ENCODE results near the gene QRICH1. TPM values are rescaled to one million over a fixed set of nuclear protein-coding genes. Genes with fewer than 3 reads are reported as not detected.

Gene QRICH1
- total RNA-seq, 4 donors from 2014 or later, result 85.8 to 187 (median 115) TPM

Other genes starting within 250 kb of the QRICH1 start
- gene PRKAR2A, start 246.2 kb downstream of the QRICH1 start, total RNA-seq, result 10 to 100 TPM; 24.9 to 34.5 (median 29.5) TPM
- 10 to 100 TPM; 11.3 to 23.7 (median 17.9) TPM for gene SLC25A20, start 195.2 kb downstream of the QRICH1 start, total RNA-seq
- gene ARIH2, start 175.2 kb downstream of the QRICH1 start, total RNA-seq, result 100 to 1,000 TPM in 1 of 4 donors, 10 to 100 TPM in 3; 57.9 to 148 (median 61.8) TPM
- gene P4HTM, start 103.8 kb downstream of the QRICH1 start, total RNA-seq, result 10 to 100 TPM; 18.5 to 57.2 (median 27.9) TPM
- 100 to 1,000 TPM in 1 of 4 donors, 10 to 100 TPM in 3; 49.1 to 105 (median 55.5) TPM for gene WDR6, start 86.7 kb downstream of the QRICH1 start, total RNA-seq
- gene DALRD3, start 75.5 kb downstream of the QRICH1 start, total RNA-seq, result 10 to 100 TPM; 44.3 to 55.4 (median 50.7) TPM
- 100 to 1,000 TPM in 1 of 4 donors, 10 to 100 TPM in 3; 45.0 to 104 (median 63.1) TPM for gene NDUFAF3, start 72.0 kb downstream of the QRICH1 start, total RNA-seq
- 100 to 1,000 TPM; 184 to 355 (median 229) TPM for gene IMPDH2, start 64.7 kb downstream of the QRICH1 start, total RNA-seq
- 100 to 1,000 TPM; 297 to 451 (median 380) TPM for gene QARS1, start 10.7 kb upstream of the QRICH1 start, total RNA-seq
- 10 to 100 TPM; 46.1 to 82.1 (median 76.0) TPM for gene USP19, start 26.8 kb upstream of the QRICH1 start, total RNA-seq
- gene LAMB2, start 39.0 kb upstream of the QRICH1 start, total RNA-seq, result 100 to 1,000 TPM; 333 to 563 (median 501) TPM
- gene CCDC71, start 72.3 kb upstream of the QRICH1 start, total RNA-seq, result 10 to 100 TPM; 29.0 to 48.2 (median 35.3) TPM
- 10 to 100 TPM; 53.1 to 63.6 (median 59.3) TPM for gene KLHDC8B, start 77.5 kb upstream of the QRICH1 start, total RNA-seq
- gene C3orf62, start 183.2 kb upstream of the QRICH1 start, total RNA-seq, result 1 to 10 TPM; 5.9 to 9.0 (median 8.5) TPM
- 10 to 100 TPM; 29.1 to 76.8 (median 35.5) TPM for gene USP4, start 246.0 kb upstream of the QRICH1 start, total RNA-seq

All from suprapubic skin (tissue), 4 donors.